Endometrium (tissue), 2 donors: ENCODE measurements around the gene MFSD12.
"Not testable (repeated sequence)": the region's sequence is repeated elsewhere in the genome, so short reads cannot be mapped to it uniquely, and the experiment has no call there.

Experiments used
- FAIRE-seq: peaks from 2 replicates; lab custom pipeline; 2012; peaks lifted over from hg19 to GRCh38; lab: Jason Lieb, UNC
- donor health status: control.
- donor health status: control.

The MFSD12 gene

GRCh38 chr19:3536429-3537100 is 20.8 kb downstream of the MFSD12 start:
- FAIRE-seq = no peak

DNA sequence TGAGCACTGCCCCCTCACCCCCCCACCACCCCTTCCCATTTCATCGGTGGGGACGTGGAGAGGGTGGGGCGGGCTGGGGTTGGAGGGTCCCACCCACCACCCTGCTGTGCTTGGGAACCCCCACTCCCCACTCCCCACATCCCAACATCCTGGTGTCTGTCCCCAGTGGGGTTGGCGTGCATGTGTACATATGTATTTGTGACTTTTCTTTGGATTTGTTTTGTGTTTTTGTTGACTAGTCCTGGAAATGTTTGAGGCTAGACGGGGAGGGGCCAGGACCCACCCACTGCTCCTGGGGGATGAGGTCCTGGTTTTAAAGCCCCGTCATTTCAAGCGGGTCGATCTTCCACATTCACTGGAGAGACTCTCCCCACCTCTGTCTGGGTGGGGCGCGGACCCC is 21.4 kb downstream of the MFSD12 start:
- no peak for FAIRE-seq

- no peak for FAIRE-seq
These were observed 21.8 kb downstream of the MFSD12 start for GRCh38 chr19:3535563-3535965.

DNA sequence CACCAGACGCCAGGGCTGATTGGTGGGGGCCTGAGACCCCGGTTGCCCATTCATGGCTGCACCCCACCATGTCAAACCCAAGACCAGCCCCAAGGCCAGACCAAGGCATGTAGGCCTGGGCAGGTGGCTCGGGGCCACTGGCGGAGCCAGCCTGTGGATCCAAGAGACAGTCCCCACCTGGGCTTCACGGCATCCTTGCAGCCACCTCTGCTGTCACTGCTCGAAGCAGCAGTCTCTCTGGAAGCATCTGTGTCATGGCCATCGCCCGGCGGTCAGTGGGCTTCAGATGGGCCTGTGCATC is 22.2 kb downstream of the MFSD12 start:
- FAIRE-seq = no peak

DNA sequence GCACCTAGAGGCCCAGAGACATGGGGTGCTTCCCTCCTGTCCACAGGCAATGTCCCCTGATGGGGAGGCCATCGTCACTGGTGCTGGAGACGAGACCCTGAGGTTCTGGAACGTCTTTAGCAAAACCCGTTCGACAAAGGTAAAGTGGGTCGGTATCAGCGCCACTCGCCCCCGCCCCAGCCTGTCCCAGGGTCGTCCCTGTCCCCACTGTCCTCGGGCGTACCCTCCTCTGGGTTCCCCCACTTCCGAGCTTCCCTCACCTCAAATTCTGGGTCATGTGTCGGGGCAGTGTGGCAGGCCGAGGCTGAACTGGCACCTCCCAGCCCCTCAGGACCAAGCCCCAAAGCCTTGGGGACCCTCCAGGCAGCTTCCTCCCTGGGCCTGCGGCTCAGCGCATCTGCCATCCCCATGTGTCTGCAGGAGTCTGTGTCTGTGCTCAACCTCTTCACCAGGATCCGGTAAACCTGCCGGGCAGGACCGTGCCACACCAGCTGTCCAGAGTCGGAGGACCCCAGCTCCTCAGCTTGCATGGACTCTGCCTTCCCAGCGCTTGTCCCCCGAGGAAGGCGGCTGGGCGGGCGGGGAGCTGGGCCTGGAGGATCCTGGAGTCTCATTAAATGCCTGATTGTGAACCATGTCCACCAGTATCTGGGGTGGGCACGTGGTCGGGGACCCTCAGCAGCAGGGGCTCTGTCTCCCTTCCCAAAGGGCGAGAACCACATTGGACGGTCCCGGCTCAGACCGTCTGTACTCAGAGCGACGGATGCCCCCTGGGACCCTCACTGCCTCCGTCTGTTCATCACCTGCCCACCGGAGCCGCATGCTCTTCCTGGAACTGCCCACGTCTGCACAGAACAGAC is 22.8 kb downstream of the MFSD12 start:
- no peak for FAIRE-seq

DNA sequence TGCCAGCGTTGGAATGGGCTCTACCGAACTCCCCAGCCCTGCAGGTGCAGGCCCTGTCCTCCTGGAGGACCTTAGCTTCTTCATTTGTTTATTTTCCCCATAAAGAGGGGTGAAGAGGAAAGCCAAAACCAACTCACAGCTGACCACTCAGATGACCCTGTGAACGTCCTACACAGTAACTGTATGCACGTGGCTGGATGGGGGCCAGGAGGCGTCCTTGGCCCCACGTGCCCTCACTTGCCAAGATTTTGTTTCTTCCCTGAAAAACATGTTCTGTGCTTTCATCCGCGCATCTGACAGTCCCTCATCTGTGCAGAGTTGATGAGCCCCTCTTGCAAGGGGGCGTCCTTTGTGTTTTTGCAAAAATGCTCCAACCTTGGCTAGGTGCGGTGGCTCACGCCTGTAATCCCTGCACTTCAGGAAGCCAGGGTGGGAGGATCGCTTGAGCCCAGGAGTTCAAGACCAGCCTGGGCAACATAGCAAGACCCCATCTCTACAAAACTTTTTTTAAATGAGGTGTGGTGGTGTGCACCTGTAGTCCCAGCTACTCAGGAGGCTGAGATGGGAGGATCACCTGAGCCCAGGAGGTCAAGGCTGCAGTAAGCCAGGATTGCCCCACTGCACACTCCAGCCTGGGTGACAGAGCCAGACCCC is 23.7 kb downstream of the MFSD12 start:
- no peak for FAIRE-seq

GRCh38 chr19:3533033-3533432 is 24.4 kb downstream of the MFSD12 start:
- no peak for FAIRE-seq

GRCh38 chr19:3532154-3532786 is 25.1 kb downstream of the MFSD12 start:
- FAIRE-seq = no peak

DNA sequence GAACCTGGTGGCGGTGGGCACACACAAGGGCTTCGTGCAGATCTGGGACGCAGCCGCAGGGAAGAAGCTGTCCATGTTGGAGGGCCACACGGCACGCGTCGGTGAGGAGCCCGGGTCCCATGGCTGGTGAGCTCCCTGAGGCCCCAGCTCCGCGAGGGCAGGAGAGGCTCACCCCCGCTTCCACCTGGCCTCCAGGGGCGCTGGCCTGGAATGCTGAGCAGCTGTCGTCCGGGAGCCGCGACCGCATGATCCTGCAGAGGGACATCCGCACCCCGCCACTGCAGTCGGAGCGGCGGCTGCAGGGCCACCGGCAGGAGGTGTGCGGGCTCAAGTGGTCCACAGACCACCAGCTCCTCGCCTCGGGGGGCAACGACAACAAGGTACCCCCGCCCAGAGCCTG is 25.7 kb downstream of the MFSD12 start:
- FAIRE-seq = no peak

DNA sequence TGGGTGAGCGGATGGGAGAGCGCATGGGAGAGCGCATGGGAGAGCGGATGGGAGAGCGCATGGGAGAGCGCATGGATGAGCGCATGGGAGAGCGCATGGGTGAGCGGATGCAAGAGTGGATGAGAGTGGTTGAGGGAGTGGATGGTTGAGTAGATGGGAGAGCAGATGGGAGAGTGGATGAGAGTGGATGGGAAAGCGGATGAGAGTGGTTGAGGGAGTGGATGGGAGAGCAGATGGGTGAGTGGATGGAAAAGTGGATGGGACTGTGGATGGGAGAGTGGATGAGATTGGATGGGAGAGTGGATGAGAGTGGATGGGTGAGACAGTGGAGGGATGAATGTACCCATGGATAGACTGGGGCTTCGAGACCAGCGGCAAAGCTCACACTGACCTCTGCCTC is 27.0 kb downstream of the MFSD12 start:
- no peak for FAIRE-seq

- FAIRE-seq = not testable (repeated sequence)
These were observed 28.1 kb downstream of the MFSD12 start for GRCh38 chr19:3529299-3529698.

GRCh38 chr19:3528539-3529211 is 28.7 kb downstream of the MFSD12 start:
- no peak for FAIRE-seq

DNA sequence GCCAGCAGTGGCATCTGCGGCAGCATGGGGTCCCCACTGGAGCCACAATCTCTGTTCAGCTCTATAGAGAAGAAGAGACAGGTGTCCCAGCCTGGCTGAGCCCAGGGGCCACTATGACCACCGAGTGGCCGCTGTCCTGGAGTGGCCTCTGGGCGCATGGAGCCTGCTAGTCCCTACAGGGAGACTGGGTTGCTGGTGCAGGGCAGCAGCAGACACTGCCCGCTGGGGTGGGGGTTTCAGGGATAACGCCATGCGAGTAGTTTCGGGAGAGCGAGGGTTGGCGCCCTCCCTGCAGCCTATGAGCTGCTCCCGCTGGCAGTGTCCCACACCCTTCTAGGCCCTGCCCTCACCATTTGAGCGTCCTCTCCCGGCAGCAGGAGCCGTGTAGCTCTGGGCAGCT is 29.3 kb downstream of the MFSD12 start:
- no peak for FAIRE-seq

- FAIRE-seq = no peak
These were observed 30.0 kb downstream of the MFSD12 start for GRCh38 chr19:3527238-3527910.

GRCh38 chr19:3526507-3527237 is 30.7 kb downstream of the MFSD12 start:
- FAIRE-seq = no peak

GRCh38 chr19:3524904-3525451 is 32.4 kb downstream of the MFSD12 start:
- no peak for FAIRE-seq

GRCh38 chr19:3524078-3524842 is 33.1 kb downstream of the MFSD12 start:
- FAIRE-seq = no peak

- FAIRE-seq = no peak
These were observed 33.9 kb downstream of the MFSD12 start for GRCh38 chr19:3523361-3524077.
